HG03439 (cell line): ENCODE results near the gene RNF208.
A peak's percentile ranks its signal among the peaks of the same experiment; 100 is the strongest.
"Not testable (repeated sequence)": the region's sequence is repeated elsewhere in the genome, so short reads cannot be mapped to it uniquely, and the experiment has no call there.

Source experiments
- ATAC-seq: cut with Tn5 transposase; IDR thresholded peaks from one replicate; pipeline ENCODE4 v1.9.1; 2021; ENCODE audit warnings: mild to moderate bottlenecking, moderate library complexity; ENCODE audit not compliant: unreplicated experiment

The RNF208 gene

DNA sequence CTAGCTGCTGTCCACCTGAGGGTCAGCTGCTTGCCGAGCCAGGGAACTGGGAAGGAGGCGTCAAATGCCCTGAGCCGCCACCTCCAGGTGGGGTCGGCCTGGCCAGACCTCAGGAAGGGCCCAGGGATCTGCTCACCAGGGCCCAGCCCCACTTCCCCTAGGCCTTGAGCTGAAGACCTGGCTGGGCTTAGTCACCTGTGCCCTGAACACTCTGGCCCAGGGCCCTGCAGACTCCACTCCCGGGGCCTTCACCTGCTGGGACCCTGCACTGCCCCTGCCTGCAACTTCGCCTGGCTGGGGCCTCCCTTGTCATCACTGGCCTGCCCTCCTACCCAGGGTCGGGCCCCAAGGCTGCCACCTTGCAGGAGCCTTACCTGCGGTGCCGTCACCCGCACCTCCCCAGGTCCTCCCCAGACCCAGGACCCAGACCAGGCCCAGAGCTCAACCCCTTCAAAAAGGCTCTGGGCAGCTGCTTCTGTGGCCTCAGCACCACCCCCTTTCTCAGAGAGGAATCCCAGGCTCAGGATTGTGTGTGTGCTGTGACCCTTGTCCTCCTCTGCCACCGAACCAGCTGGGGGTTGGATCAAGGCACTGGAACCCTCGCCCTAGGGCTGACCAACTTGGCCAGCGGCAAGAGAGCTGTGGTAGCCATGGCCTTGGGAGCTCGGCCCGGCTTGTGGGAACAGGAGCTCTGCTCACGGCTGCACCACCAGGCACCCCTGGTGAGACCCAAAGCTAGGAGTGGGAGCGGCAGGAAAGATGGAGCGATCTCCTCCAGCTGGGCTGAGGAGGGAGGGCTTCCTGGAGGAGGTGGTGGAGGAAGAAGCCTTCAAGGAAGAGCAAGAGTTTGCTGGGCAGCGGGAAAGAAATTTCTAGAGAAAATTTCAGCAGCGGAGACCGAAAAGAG, 31.9 kb upstream of the RNF208 start:
- ATAC-seq: no peak

DNA sequence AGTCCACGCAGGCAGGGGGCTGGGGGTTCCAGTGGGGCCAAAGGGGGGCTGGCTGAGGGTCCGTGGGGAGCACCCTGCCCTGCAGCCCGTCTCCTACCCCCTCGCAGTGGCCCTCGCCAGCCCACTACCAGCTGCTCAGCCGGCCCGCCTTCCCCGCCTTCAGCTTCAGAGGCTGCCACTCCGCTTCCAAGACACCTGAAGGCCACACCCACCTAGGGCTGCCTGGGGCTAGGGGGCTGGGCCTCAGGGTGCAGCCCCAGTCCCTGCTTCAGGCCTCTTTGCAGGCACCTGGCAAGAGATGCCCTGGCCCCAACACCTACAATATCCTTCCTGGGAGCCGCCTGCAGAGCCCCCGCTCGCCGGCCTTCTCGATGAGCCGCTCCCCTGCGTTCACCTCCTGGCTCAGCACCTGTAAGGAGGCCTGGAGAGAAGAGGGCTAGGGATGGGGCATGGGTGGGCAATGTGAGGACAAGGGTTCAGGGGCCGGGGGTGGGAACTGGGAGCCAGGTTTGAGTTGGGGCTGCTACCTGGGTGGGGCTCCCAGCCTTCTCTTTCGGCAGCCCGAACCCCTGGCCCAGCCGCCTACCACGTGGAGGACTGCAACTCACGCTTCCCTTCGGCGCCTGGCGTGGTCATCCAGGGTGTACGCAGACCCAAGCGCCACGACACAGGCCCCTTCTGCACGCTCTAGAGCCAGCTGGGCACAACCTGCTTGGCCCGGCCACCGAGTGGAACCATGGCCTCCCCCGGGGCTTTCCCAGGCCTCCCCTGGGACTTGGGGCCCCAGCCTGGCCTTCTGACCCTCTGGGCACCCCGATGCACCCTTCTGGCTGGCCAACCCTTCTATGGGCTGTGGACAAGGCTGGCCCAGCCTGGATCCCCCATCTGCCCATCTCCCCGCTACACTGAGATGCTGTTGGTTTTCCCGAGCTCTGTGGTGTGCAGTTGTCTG, 30.8 kb upstream of the RNF208 start:
- ATAC-seq: no peak

DNA sequence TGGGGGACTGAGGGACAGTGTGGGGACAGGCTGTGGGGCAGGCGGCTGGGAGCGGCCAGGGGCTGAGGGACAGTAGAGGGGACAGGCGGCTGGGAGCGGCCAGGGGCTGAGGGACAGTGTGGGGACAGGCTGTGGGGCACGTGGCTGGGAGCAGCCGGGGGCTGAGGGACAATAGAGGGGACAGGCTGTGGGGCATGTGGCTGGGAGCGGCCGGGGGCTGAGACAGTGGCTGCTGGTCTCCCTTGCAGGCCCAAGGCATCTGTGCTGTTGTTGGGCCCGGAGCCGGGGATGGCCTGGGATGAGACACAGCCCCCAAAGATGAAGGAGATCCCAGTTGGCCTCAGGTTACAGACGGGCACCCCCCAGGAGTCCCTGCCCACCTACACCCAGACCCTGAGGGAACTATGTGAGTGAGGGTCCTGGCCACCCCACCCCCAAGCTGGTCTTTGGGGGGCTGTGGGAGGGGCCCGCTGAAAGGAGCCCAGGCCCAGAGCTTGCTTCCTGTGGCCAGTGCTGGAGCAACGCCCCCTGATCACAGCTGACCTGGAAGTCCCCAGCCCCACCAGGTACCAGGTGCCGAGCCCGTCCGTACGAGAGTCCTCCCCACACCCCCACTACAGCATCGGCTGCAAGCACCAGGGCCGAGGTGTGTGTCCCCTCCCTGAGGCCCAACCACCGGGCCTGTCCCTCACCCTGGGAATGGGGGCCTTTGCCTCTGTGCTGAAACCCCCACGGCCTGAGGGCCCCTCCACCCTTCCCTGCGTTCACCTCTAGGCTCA, 29.6 kb upstream of the RNF208 start:
- no peak for ATAC-seq

DNA sequence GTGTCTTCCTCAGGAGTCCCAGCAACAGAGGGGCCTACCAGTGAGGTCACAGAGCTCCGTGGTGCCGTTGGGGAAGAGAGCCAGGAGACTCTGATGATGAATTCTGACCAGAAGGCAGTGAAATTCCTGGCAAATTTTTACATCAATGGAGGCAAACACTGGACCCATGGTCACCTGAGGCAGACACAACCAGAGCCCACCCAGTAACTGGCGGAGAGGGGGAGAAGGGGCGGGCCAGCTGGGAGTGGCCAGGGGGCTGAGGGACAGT, 29.1 kb upstream of the RNF208 start, which contains the start of gene STPG3:
Gene STPG3 (plus strand): TSS at position 93 of the 268 bp plus-strand sequence. CDS start 1 bp downstream, at position 94.
- no peak for ATAC-seq

DNA sequence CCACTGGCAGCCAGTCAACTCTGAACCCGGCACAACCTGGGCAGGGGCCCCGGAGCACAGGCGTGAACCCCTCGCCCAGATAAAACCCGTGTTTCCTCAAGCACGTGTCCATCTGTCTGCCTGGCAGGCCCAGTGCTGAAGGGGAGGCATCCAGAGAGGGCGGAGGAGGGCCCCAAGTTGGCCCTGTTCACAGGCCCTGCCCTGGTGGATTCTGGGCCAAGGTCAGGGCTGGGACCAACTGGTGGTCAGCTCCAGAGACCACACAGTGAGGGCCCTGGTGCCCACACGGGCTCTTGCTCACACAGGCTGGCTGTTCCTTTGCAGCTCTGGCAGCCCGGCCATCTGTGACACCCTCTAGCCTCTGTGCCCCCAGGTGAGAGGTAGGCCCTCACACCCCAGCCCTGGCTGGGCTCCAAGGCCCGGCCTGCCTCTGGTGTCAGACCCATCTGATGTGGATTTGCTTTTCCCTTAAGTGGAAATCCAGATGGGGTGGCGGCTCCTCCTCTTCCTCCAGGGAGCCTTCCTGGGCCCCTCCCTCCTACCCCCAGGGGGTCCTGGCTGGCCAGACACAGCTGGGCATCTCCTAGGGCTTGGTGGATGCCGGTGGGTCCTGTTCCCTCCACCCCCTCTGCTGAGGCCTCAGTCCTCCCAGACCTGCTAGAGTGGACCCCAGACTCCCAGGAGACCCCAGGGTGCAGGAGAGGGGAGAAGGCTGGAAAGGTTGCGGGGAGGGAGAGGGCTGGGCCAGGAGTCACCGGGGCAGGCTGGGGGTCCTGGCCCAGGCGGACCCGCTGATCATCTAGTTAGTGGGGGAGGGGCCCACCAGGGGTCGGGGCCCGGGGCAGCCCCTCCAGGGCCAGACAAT, 28.5 kb upstream of the RNF208 start:
- no peak for ATAC-seq

DNA sequence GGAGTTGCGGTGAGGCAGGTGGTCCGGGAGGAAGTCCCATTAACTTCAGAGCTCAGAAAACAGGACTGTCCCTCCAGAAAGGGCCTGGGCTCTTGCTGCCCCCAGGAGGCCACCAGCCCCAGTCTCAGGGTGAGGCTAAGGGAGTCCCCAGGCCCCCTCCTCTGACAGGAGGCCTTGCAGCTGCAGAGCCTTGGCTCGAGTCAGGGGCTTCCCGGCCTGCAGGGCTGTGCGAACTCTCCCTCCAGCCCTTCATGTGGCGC, 25.8 kb upstream of the RNF208 start:
- ATAC-seq: no peak

DNA sequence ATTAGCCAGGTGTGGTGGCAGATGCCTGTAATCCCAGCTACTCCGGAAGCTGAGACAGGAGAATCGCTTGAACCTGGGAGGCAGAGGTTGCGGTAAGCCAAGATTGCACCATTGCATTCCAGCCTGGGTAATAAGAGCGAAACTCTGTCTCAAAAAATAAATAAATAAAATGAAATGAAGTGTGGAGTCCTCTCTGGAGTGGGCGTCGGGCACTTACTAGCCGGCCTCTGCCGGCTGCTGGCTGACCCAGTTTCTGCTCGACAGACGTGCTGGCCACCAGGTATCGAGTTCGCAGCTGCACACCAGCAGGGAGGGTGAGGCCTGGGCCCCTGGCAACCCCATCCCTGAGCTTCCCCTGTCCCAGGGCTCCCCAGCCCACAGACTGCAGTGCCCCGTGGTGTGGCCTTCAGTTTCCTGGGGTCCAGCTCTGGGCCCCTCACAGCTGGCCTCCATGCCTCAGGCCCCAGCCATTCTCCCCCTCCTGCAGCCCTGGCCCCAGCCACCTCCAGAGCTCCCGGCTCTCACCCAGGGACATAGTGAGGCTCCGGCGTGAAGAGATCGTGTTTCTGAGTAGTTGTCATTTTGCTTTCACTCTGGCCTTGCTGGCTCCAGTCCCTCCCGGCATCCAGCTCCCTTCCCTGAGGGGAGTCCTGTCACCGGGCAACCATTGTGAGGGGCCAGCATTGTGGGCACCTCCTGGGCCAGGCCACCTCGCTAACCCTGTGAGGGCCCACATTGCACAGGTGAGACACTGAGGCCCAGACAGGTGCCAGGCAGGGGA, 25.3 kb upstream of the RNF208 start:
- ATAC-seq: no peak

DNA sequence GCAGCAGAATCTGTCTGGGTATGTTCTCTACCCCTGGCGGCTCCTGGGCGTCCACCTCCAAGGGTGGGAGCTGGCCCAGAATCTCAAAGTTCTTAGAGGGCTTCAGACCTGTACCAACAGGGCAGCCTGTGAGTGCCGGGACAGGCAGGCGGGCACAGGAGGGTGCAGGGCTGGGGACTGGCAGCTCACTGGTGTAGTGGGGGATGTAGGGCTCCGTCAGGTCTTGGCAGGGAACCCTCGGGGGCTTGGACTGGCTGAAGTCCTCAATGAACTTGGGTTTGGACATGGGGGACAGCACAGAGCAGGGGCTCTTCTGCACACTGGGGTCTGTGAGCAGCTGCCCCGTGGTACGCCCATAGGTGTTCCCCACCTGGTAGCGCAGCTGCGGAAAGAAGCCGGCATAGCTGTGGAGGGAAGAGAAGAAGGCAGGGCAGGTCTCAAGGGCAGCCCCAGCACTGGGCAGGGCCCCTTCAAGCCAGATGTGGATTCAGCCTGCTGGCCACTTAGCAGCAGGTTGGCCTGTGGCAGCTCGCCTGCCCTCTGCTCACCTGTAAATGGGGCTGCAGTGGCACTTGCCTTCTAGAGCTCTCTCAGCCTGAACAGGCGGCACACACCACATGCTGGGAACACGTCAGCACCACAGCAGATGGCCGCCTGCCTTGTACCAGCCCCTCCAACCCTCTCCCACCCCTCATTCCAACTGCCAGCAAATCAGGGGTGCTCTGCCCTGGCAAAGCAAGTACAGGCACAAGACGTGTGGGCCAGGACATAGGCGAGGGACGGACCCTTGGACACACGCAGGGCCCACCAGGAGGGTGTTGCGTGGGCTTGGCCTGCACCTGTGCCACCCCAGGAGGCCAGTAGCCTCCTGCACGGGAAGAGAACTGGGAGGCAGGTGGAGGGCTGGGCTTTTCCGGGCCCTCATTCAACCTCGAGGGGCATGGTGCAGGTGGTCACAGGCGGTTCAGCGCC, 23.7 kb upstream of the RNF208 start:
- no peak for ATAC-seq

DNA sequence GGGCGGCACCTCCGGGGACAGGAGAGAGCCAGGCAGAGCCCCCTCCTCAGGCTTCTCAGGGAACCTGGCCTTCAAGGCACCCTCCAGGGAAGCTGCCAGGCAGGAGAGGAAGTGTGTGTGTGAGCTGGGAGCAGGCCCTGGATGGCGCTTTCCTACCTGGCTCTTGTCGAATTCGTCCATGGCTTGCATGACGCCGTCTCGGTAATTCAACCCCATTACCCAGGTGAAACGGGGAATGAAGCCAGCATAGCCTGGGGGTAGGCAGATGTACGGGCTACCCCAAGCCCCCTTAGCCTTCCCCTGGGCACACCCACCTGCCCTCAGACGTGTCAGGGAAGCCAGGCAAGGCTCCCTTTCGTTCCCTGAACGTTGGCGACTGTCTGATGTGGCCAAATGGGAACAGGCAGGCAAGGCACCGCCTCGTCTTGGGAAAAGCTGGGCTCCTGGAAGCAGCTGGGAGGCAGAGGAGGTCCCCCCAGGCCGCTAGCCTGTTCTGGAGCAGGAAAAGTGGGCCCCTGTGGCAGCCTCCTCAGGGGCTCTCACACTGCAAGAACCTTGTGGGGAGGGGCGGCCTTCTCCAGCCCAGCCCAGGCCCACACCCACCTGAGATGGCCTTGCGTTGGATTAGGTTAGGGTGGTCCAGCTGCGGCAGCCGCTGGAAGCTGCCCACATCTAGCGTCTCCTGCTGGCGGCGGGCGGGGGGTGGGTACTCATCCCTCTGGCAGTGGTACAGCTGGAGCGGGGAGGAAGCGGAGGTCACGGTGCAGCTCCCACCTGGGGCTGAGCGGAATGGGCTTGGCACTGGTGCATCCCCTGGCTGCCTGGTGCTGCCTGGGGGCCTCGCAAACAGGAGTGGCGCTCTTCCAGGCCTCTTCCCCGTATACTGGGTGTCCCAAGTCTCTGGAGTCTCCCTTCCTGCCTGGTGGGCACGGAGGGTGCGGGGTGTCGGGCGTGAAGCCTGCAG, 22.7 kb upstream of the RNF208 start:
- no peak for ATAC-seq

DNA sequence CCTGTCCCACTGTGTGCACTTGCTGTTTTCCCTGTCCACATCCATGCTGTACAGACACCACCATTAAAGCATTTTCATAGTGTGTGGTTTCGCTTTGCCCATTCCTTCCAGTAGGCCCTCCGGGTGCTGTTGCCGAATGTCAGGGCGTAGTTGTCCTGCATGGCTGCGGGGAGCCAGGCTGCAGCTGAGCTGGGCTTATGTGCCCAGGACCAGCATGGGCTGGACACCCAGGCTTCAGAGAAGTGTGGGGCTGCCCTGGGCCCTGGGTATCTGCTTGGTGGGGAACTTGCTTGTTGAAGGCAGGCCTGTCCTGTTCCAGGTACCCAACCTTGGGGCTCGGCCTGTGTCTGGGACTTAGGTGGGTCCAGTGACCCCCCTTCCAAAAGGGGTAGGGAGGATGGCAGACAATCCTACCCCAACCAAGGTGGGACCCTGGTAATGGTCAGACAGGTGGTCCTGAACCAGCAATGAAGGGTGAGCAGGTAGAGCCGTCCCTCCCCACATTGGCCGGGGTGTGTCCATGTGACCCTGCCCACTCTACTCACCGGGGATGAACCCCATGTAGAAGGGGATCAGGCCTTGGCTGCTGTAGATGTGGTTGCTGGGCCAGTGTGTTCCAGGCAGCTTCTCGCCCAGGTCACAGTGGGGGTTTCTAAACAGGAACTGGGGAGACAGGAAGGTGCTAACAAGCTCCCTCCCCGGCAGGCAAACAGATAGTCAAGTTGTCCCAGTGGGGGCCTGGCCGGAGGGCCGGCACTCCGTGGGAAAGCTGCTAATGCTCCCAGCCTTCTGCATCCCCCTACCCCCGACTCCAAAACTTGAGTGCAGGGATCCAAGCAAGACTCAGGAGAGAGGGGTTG, 21.8 kb upstream of the RNF208 start:
- no peak for ATAC-seq

DNA sequence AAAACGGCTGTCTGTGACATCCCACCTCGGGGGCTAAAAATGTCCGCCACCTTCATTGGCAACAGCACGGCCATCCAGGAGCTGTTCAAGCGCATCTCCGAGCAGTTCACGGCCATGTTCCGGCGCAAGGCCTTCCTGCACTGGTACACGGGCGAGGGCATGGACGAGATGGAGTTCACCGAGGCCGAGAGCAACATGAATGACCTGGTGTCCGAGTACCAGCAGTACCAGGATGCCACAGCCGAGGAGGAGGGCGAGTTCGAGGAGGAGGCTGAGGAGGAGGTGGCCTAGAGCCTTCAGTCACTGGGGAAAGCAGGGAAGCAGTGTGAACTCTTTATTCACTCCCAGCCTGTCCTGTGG, 21.2 kb upstream of the RNF208 start:
- ATAC-seq: not testable (repeated sequence)

DNA sequence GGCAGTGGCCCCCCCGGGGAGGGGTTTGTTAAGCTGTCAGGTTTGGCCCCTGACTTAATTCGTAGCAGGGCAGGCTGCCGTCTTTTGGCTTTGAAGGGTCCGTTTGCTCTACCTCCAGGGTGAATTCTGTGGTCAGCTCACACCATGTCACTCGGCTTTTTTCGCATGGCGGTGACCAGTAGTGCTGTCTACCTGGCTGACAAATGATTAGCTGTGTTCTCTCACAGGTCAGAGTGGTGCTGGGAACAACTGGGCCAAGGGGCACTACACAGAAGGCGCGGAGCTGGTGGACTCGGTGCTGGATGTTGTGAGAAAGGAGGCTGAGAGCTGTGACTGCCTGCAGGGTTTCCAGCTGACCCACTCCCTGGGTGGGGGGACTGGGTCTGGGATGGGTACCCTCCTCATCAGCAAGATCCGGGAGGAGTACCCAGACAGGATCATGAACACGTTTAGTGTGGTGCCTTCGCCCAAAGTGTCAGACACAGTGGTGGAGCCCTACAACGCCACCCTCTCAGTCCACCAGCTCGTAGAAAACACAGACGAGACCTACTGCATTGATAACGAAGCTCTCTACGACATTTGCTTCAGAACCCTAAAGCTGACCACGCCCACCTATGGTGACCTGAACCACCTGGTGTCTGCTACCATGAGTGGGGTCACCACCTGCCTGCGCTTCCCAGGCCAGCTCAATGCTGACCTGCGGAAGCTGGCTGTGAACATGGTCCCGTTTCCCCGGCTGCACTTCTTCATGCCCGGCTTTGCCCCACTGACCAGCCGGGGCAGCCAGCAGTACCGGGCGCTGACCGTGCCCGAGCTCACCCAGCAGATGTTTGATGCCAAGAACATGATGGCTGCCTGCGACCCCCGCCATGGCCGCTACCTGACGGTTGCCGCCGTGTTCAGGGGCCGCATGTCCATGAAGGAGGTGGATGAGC, 20.5 kb upstream of the RNF208 start:
- ATAC-seq: no peak

DNA sequence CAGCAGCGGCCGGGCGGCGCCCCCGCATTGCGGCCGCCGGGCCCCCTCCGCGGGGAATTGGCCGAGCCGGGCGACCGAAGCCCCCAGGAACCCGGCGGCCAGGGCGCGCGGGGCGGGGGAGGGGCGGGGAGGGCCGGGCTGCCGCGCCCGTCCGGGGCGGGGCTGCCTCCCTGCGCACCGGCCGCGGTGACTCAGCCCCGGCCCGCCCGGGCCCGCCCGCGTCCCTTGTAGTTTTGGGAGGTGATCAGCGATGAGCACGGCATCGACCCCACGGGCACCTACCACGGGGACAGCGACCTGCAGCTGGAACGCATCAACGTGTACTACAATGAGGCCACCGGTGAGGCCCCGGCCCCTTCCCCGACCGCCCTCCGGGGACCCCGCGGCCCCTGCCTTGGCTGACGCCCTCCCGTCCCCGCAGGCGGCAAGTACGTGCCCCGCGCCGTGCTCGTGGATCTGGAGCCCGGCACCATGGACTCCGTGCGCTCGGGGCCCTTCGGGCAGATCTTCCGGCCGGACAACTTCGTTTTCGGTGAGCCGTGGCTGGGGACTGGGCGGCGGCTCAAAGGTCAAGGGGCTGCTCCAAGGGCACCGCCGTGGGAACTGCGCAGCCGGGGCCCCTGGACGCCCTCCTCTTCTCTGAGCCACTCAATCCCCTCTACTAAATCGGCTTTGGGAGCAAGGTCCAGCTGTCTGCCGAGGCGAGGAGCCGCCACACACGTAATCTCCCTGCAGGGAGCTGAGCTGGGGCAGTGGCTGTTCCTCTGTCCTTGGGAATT, 19.6 kb upstream of the RNF208 start:
- peak; percentile 3 for ATAC-seq

DNA sequence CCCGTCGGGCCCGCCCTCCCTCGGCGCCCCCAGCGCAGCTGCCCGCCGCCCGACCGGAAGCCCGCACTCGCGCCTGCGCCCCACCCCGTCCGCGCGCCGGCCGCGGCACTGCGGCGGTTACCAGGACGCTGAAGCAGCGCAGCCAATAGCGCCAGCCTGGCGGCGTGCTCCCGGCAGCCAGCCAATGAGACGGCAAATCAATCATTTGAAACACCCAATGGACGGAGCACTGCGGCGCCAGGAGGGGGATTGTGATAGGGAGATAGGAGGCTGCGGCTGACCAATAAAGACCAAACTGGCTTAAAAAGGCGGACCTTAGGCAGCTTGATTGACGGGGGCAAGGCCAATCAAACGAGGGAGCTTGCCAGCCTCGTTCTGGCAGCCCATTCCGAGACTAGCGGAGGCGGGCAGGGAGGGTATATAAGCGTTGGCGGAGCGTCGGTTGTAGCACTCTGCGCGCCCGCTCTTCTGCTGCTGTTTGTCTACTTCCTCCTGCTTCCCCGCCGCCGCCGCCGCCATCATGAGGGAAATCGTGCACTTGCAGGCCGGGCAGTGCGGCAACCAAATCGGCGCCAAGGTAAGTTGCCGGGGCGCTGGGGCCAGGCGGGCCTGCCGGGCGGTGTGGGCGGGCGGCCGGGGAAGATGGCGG, 18.9 kb upstream of the RNF208 start, which contains the start of gene TUBB4B:
Gene TUBB4B (plus strand): TSS at position 447 of the 649 bp plus-strand sequence. CDS start 74 bp downstream, at position 521.
- ATAC-seq: peak; percentile 70
